ENCODE data around the gene CD38. TPM values are rescaled to one million over a fixed set of nuclear protein-coding genes. Genes with fewer than 3 reads are reported as not detected.
A peak's percentile ranks its signal among the peaks of the same experiment; 100 is the strongest.

Gene CD38
- total and polyA plus RNA-seq, 7 donors = 1.5 to 6.8 (median 3.7) TPM

- no peak for TF ChIP-seq CTCF (IDR thresholded peaks at IDR 0.05)
- Histone ChIP-seq H3K27me3 (ENCODE audit: insufficient read depth in 3 of 3, low read length in 2 of 3) (no peaks in the 10 kb centered on the region), H3K9me3 (no peaks in the 10 kb centered on the region), H3K4me1 (peaks cover 5% of the 10 kb centered on the region), H3K36me3 (ENCODE audit: insufficient read depth in 1 of 2, low read depth in 1 of 2) (no peaks in the 10 kb centered on the region), H3K27ac (no peak overlapping the region), H3K4me3 (no peak overlapping the region)
- DNase-seq (no peak), ATAC-seq (no peak)
- WGBS, 3 donors = 50 to 64% (median 54%) methylated on average over 5 of the region's 5 CpGs
- intact Hi-C loops (cut with DNase I) = loop anchor here in 1 of 2 donors (10.0 kb wide), 1 partner anchor 141 kb away; no protein-coding TSS in a partner anchor
These were observed 97.7 kb downstream of the CD38 start for GRCh38 chr4:15875663-15876460.

GRCh38 chr4:15878011-15878410 lies 99.9 kb downstream of the CD38 start:
- intact Hi-C loops (cut with DNase I) = loop anchor here in 1 of 2 donors (10.0 kb wide), 1 partner anchor 143 kb away; no protein-coding TSS in a partner anchor
- no peak for TF ChIP-seq CTCF (IDR thresholded peaks at IDR 0.05)

GRCh38 chr4:15881820-15882219 lies 103.7 kb downstream of the CD38 start:
- no peaks in the 10 kb centered on the region for H3K36me3 ChIP-seq (ENCODE audit: insufficient read depth in 1 of 2, low read depth in 1 of 2)
- H3K4me3 ChIP-seq = no peak overlapping the region
- TF ChIP-seq CTCF (IDR thresholded peaks at IDR 0.05) = no peak
- peaks cover 5% of the 10 kb centered on the region for H3K4me1 ChIP-seq
- intact Hi-C loops (cut with DNase I) = loop anchor here (1.0 to 10.0 kb wide), 7 partner anchors 75 to 400 kb away; no protein-coding TSS in a partner anchor
- ATAC-seq = no peak
- H3K27me3 ChIP-seq (ENCODE audit: insufficient read depth in 3 of 3, low read length in 2 of 3) = no peaks in the 10 kb centered on the region
- 48 to 51% (median 51%) methylated on average over 3 of the region's 3 CpGs for WGBS, 3 donors
- no peak overlapping the region for H3K27ac ChIP-seq
- H3K9me3 ChIP-seq = no peaks in the 10 kb centered on the region
- no peak for DNase-seq

More at GRCh38 chr4:15878011-15878410, 99.9 kb downstream of the CD38 start:
- Histone ChIP-seq H3K4me3 (no peak overlapping the region), H3K27ac (no peak overlapping the region), H3K9me3 (no peaks in the 10 kb centered on the region), H3K27me3 (ENCODE audit: insufficient read depth in 3 of 3, low read length in 2 of 3) (no peaks in the 10 kb centered on the region), H3K4me1 (peaks cover 5% of the 10 kb centered on the region), H3K36me3 (ENCODE audit: insufficient read depth in 1 of 2, low read depth in 1 of 2) (no peaks in the 10 kb centered on the region)
- no peak for DNase-seq
- WGBS, 3 donors = 93 to 96% (median 94%) methylated on average over 3 of the region's 3 CpGs
- no peak for ATAC-seq

- peak in 1 of 2 donors; percentile 57 for DNase-seq
- peak; percentile 88 for TF ChIP-seq CTCF (IDR thresholded peaks at IDR 0.05)
- peaks cover 5% of the 10 kb centered on the region for H3K4me1 ChIP-seq
- intact Hi-C loops (cut with DNase I) = loop anchor here (1.0 to 10.0 kb wide), 7 partner anchors 74 to 400 kb away; no protein-coding TSS in a partner anchor
- H3K4me3 ChIP-seq = no peak overlapping the region
- H3K9me3 ChIP-seq = no peaks in the 10 kb centered on the region
- H3K36me3 ChIP-seq (ENCODE audit: insufficient read depth in 1 of 2, low read depth in 1 of 2) = no peaks in the 10 kb centered on the region
- 68 to 94% (median 90%) methylated on average over 1 of the region's 1 CpG for WGBS, 3 donors
- no peaks in the 10 kb centered on the region for H3K27me3 ChIP-seq (ENCODE audit: insufficient read depth in 3 of 3, low read length in 2 of 3)
- H3K27ac ChIP-seq = no peak overlapping the region
- ATAC-seq = peak; percentile 83 to 97 (median 87)
These were observed 104.6 kb downstream of the CD38 start for GRCh38 chr4:15882675-15883086.
